H1 (cell line): ENCODE measurements around the gene TBC1D22A. TPM values are rescaled to one million over a fixed set of nuclear protein-coding genes. Genes with fewer than 3 reads are reported as not detected.

Experiments used
- CTCF ChIA-PET: fragments of 300-600 bp; sonication (Branson Sonifier 250); formaldehyde crosslinking; loops from one replicate; lab custom pipeline; 2021; ENCODE audit not compliant: partially characterized antibody; lab: Charles Lee
- POLR2A ChIA-PET: fragments of 300-600 bp; sonication (Branson Sonifier 250); formaldehyde crosslinking; loops from one replicate; lab custom pipeline; 2021; ENCODE audit warnings: inconsistent platforms; ENCODE audit not compliant: partially characterized antibody; lab: Charles Lee
- DNase-seq, 2 experiments: peaks; one replicate each; pipeline versions ENCODE4 v3.0.0 to v3.0.0-alpha.2; 2010 to 2022; ENCODE audit warnings: low spot score in 2 of 2, low read depth in 1 of 2, mixed read lengths in 1 of 2
- FAIRE-seq: peaks from 2 replicates; lab custom pipeline; 2011; peaks lifted over from hg19 to GRCh38; lab: Jason Lieb, UNC
- H2AFZ ChIP-seq: 2 replicates; pipeline ENCODE4 v1.8.1; 2012; ENCODE audit warnings: low read length, inconsistent platforms
- H2AK5ac ChIP-seq: 2 replicates; pipeline ENCODE4 v1.6.1; 2013; ENCODE audit warnings: low read depth, low read length
- H2BK120ac ChIP-seq: replicated peaks from 2 replicates; pipeline ENCODE3; 2013; ENCODE audit warnings: low read depth, low read length, inconsistent platforms
- H2BK12ac ChIP-seq: 2 replicates; pipeline ENCODE4 v1.6.1; 2013; ENCODE audit warnings: low read depth, low read length
- H2BK15ac ChIP-seq: 2 replicates; pipeline ENCODE4 v1.6.1; 2013; ENCODE audit warnings: low read length
- H2BK20ac ChIP-seq: 2 replicates; pipeline ENCODE4 v1.6.1; 2013; ENCODE audit warnings: low read length
- H2BK5ac ChIP-seq: 2 replicates; pipeline ENCODE4 v1.6.1; 2013; ENCODE audit warnings: low read depth, low read length
- H3K14ac ChIP-seq: 2 replicates; pipeline ENCODE4 v1.6.1; 2013; ENCODE audit warnings: inconsistent platforms; ENCODE audit not compliant: insufficient read length
- H3K18ac ChIP-seq: 2 replicates; pipeline ENCODE4 v1.6.1; 2013; ENCODE audit warnings: low read length; ENCODE audit errors: extremely low read depth
- H3K23ac ChIP-seq: 2 replicates; pipeline ENCODE4 v1.6.1; 2013; ENCODE audit warnings: inconsistent platforms; ENCODE audit not compliant: insufficient read length
- H3K23me2 ChIP-seq: 2 replicates; pipeline ENCODE4 v1.6.1; 2013; ENCODE audit warnings: low read depth, low read length
- H3K27ac ChIP-seq: 2 replicates; pipeline ENCODE4 v1.6.1; 2011; ENCODE audit warnings: low read depth, low read length, inconsistent platforms
- H3K27me3 ChIP-seq, 4 experiments: replicated peaks in 1 of 4; 1 replicate in 1 of 4; 2 replicates in 3 of 4; pipeline versions ENCODE4 v1.6.1 to v1.8.1; 2011 to 2013; ENCODE audit warnings: low read length in 3 of 4, mild to moderate bottlenecking in 3 of 4, inconsistent platforms in 2 of 4, mixed read lengths in 2 of 4, moderate library complexity in 1 of 4; ENCODE audit not compliant: control insufficient read depth in 3 of 4, insufficient read depth in 3 of 4; ENCODE audit errors: extremely low read depth in 1 of 4
- H3K36me3 ChIP-seq, 4 experiments: 2 replicates each; pipeline versions ENCODE4 v1.6.1 to v1.8.1; 2011 to 2013; ENCODE audit warnings: mild to moderate bottlenecking in 4 of 4, low read length in 3 of 4, moderate library complexity in 2 of 4, control low read depth in 1 of 4, inconsistent platforms in 1 of 4; ENCODE audit not compliant: insufficient read depth in 4 of 4, control insufficient read depth in 2 of 4
- H3K4ac ChIP-seq: replicated peaks from 2 replicates; pipeline ENCODE3; 2013; ENCODE audit warnings: low read length, low read depth, mixed read lengths, inconsistent platforms; ENCODE audit not compliant: insufficient read length
- H3K4me1 ChIP-seq, 4 experiments: replicated peaks in 1 of 4; 1 replicate in 1 of 4; 2 replicates in 3 of 4; pipeline versions ENCODE4 v1.6.1 to v1.8.1; 2011 to 2013; ENCODE audit warnings: low read length in 3 of 4, inconsistent platforms in 2 of 4, mixed read lengths in 1 of 4; ENCODE audit not compliant: insufficient read depth in 4 of 4, control insufficient read depth in 3 of 4
- H3K4me2 ChIP-seq, 2 experiments: 2 replicates each; pipeline versions ENCODE4 v1.6.1 to v1.8.1; 2011 to 2013; ENCODE audit warnings: low read depth in 2 of 2, low read length in 2 of 2, control low read depth in 1 of 2, inconsistent platforms in 1 of 2, mild to moderate bottlenecking in 1 of 2; ENCODE audit not compliant: insufficient read depth in 1 of 2
- H3K4me3 ChIP-seq, 4 experiments: fragments of 200-600, 300-600 bp in 1 of 4; sonication (generic), shearing (Covaris generic), sonication (Bioruptor Twin) in 1 of 4; 2 replicates each; pipeline versions ENCODE4 v1.5.1 to v1.8.1; 2011 to 2016; ENCODE audit warnings: low read length in 4 of 4, low read depth in 3 of 4, control low read depth in 2 of 4, inconsistent platforms in 2 of 4, mild to moderate bottlenecking in 2 of 4, mixed read lengths in 1 of 4, moderate library complexity in 1 of 4; ENCODE audit not compliant: insufficient read depth in 2 of 4; ENCODE audit errors: extremely low read depth in 1 of 4
- H3K56ac ChIP-seq: replicated peaks from 2 replicates; pipeline ENCODE3; 2013; ENCODE audit warnings: low read depth, mild to moderate bottlenecking, mixed read lengths, low read length, inconsistent platforms; ENCODE audit not compliant: insufficient read length
- H3K79me1 ChIP-seq: 2 replicates; pipeline ENCODE4 v1.6.1; 2013; ENCODE audit warnings: low read depth, low read length, control low read depth
- H3K79me2 ChIP-seq, 2 experiments: 2 replicates each; pipeline versions ENCODE4 v1.6.1 to v1.8.1; 2012 to 2013; ENCODE audit warnings: low read length in 2 of 2, mild to moderate bottlenecking in 2 of 2, inconsistent platforms in 1 of 2; ENCODE audit not compliant: insufficient read depth in 2 of 2, control insufficient read depth in 1 of 2
- H3K9ac ChIP-seq, 4 experiments: replicated peaks in 1 of 4; 1 replicate in 1 of 4; 2 replicates in 3 of 4; pipeline versions ENCODE4 v1.6.1 to v1.8.1; 2011 to 2013; ENCODE audit warnings: low read depth in 3 of 4, low read length in 3 of 4, control low read depth in 2 of 4, mild to moderate bottlenecking in 2 of 4, moderate library complexity in 2 of 4, inconsistent platforms in 1 of 4; ENCODE audit errors: extremely low read depth in 1 of 4
- H3K9me3 ChIP-seq, 2 experiments: 2 replicates each; pipeline versions ENCODE4 v1.6.1 to v1.8.1; 2012 to 2013; ENCODE audit warnings: mild to moderate bottlenecking in 2 of 2, moderate library complexity in 2 of 2, control low read depth in 1 of 2, inconsistent platforms in 1 of 2, low read depth in 1 of 2, low read length in 1 of 2, mixed read lengths in 1 of 2; ENCODE audit not compliant: insufficient read depth in 2 of 2
- H4K20me1 ChIP-seq, 2 experiments: replicated peaks in 1 of 2; 2 replicates each; pipeline versions ENCODE3 to v1.8.1; 2011 to 2013; ENCODE audit warnings: inconsistent platforms in 2 of 2, low read length in 2 of 2, mild to moderate bottlenecking in 1 of 2; ENCODE audit not compliant: insufficient read depth in 2 of 2, control insufficient read depth in 1 of 2
- H4K5ac ChIP-seq: 2 replicates; pipeline ENCODE4 v1.6.1; 2013; ENCODE audit warnings: low read length, low read depth, mixed read lengths, inconsistent platforms; ENCODE audit not compliant: insufficient read length
- H4K8ac ChIP-seq: 2 replicates; pipeline ENCODE4 v1.8.0; 2013; ENCODE audit warnings: mild to moderate bottlenecking, moderate library complexity, low read length, inconsistent platforms; ENCODE audit not compliant: insufficient read depth; ENCODE audit errors: extremely low read depth
- H4K91ac ChIP-seq: replicated peaks from 2 replicates; pipeline ENCODE3; 2013; ENCODE audit warnings: low read length, mixed read lengths, inconsistent platforms; ENCODE audit not compliant: insufficient read length
- BACH1 ChIP-seq: IDR thresholded peaks from 2 replicates; pipeline ENCODE4 v1.6.1; 2012; ENCODE audit warnings: low read length, improper control_type of control experiment
- BCL11A ChIP-seq, 2 experiments: IDR thresholded peaks; one replicate each; pipeline ENCODE4 v1.6.1; 2011; ENCODE audit warnings: low read depth in 2 of 2, low read length in 2 of 2, mild to moderate bottlenecking in 2 of 2
- CREB1 ChIP-seq: IDR thresholded peaks from 2 replicates; pipeline ENCODE4 v1.6.1; 2012; ENCODE audit warnings: inconsistent platforms
- GABPA ChIP-seq: IDR thresholded peaks from 2 replicates; pipeline ENCODE4 v1.6.1; 2011; ENCODE audit warnings: mild to moderate bottlenecking, low read length, moderate library complexity, borderline replicate concordance; ENCODE audit not compliant: insufficient read depth
- HDAC2 ChIP-seq, 2 experiments: fragments of 300-600 bp in 1 of 2; sonication (generic) in 1 of 2; IDR thresholded peaks; 2 replicates each; pipeline ENCODE4 v1.6.1; 2011 to 2012; ENCODE audit warnings: low read depth in 2 of 2, low read length in 2 of 2, mild to moderate bottlenecking in 2 of 2, moderate library complexity in 2 of 2, borderline replicate concordance in 1 of 2, inconsistent platforms in 1 of 2
- NRF1 ChIP-seq: IDR thresholded peaks from 2 replicates; pipeline ENCODE4 v1.6.1; 2011; ENCODE audit warnings: mild to moderate bottlenecking, low read depth, low read length, improper control_type of control experiment
- RFX5 ChIP-seq: IDR thresholded peaks from 2 replicates; pipeline ENCODE4 v1.6.1; 2011; ENCODE audit warnings: low read depth, low read length, improper control_type of control experiment, borderline replicate concordance
- SIX5 ChIP-seq: IDR thresholded peaks from 2 replicates; pipeline ENCODE4 v1.6.1; 2011; ENCODE audit warnings: mild to moderate bottlenecking, low read depth, low read length
- TCF12 ChIP-seq: IDR thresholded peaks from 2 replicates; pipeline ENCODE4 v1.6.1; 2011; ENCODE audit warnings: low read depth, mild to moderate bottlenecking, low read length
- TEAD4 ChIP-seq: IDR thresholded peaks from 2 replicates; pipeline ENCODE4 v1.6.1; 2012; ENCODE audit warnings: low read depth, low read length, inconsistent platforms, mixed read lengths
- WGBS, 2 experiments: shearing (Covaris generic) in 1 of 2; methylation state at CpG; one replicate each; pipeline versions ENCODE4 v1.1.6 to v1.1.7; 2013 to 2015; ENCODE audit warnings: low lambda C conversion rate in 2 of 2, mixed read lengths in 2 of 2, inconsistent platforms in 1 of 2, low coverage in 1 of 2, missing lambda C conversion rate in 1 of 2; ENCODE audit not compliant: insufficient replicate concordance in 2 of 2, insufficient coverage in 1 of 2, insufficient read length in 1 of 2; ENCODE audit errors: extremely low coverage in 1 of 2, missing lambda C conversion rate in 1 of 2; 5-methylcytosine and 5-hydroxymethylcytosine counted together
- polyA plus RNA-seq, 7 experiments: library from polyadenylated mRNA; depleted of rRNA in 3 of 7; stranded (reverse) in 5 of 7; unstranded in 2 of 7; fragments of >200 nt in 5 of 7; fragments of 200-250 nt in 2 of 7; gene quantifications; 1 replicate in 5 of 7; 2 replicates in 1 of 7; 4 replicates in 1 of 7; pipeline versions ENCODE4 v1.2.1 to v1.2.3, GENCODE V29; 2011 to 2013; ENCODE audit warnings: missing spikeins in 2 of 7, mixed read lengths in 2 of 7
- total RNA-seq: library from RNA; stranded (reverse); fragmentation: NEBNext Ultra II Directional; extraction: Animal tissue kit (Norgen Biotek cat#: 25700); gene quantifications from 2 replicates; pipeline ENCODE4 v1.2.1, GENCODE V29; 2021
- TF ChIP-seq, protein P1 (sequence below): IDR thresholded peaks from 2 replicates; pipeline ENCODE4 v1.6.1; 2011; ENCODE audit warnings: low read length, improper control_type of control experiment

The TBC1D22A gene
- total and polyA plus RNA-seq, 2 of the 8 experiments (the other 6 are each of a cell fraction or from before 2014, with no cell fraction given) = 11.9 to 18.4 TPM

DNA sequence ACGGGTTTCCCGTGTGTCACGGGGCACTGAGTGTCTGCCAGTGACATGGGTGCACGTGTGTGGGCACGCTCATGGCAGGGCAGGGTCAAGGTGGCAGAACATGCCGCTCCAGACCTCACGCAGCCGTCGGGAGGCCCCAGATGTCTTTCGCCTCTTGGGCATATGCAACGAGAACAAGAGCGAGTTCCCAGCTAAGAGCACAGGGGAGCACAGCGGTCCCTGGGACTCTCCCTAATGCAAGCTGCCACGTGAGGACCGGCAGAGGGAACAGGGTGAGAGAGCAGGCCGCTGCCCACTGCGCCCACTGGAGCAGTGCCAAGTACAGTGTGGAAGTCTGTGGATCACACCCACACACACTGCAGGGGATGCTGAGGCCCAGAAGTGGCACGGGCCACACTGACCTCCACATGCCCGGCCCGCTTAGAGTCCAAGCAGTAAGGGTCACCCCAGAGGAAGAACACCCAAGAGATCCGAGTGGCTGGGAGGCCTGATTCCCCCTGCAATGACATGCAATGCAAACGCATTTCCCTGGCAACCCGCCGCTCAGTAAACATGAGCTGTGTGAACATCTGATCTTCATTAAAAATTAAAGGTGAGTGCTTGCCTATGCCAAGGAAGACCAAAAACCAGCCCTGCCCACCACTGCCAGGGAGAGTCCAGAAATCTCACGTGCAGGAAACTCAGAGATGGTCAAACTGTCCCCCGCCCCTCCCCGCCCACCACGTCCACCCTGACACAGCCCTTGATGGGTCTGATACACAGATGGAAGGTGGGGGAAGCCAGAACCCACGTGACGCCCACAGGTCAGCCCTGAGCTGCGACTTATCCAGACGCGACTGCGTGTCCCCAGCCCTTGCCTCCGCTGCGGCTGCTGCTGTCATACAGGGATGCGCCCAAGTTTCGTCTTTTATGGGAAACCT lies 36.1 kb upstream of the TBC1D22A start:
- no peaks in the 10 kb centered on the region for H3K36me3 ChIP-seq
- no peak for FAIRE-seq
- WGBS, 2 experiments = 88% methylated on average over 37 of the region's 38 CpGs; no CpG with 5 or more reads in 1 of the 2 experiments
- TF ChIP-seq TCF12 (no peak), GABPA (no peak), RFX5 (no peak), BACH1 (no peak), CREB1 (no peak), NRF1 (no peak), SIX5 (no peak), HDAC2 (IDR thresholded peaks at IDR 0.05; ENCODE audit: borderline replicate concordance in 1 of 2, low read depth in 2 of 2, low read length in 2 of 2) (no peak), TEAD4 (no peak), BCL11A (IDR thresholded peaks at IDR 0.05; ENCODE audit: low read depth in 2 of 2, low read length in 2 of 2) (no peak)
- TF ChIP-seq, protein P1, sequence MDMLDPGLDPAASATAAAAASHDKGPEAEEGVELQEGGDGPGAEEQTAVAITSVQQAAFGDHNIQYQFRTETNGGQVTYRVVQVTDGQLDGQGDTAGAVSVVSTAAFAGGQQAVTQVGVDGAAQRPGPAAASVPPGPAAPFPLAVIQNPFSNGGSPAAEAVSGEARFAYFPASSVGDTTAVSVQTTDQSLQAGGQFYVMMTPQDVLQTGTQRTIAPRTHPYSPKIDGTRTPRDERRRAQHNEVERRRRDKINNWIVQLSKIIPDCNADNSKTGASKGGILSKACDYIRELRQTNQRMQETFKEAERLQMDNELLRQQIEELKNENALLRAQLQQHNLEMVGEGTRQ = no peak

More for the DNA sequence above, 36.1 kb upstream of the TBC1D22A start:
- Histone ChIP-seq H3K23ac (no peak overlapping the region), H2AK5ac (no peak overlapping the region), H3K4me3 (no peak overlapping the region), H3K27ac (no peak overlapping the region), H3K23me2 (0 out of 2 replicates have a peak, but pooled peaks cover 1% of the 10 kb centered on the region), H2BK120ac (no peak overlapping the region), H2AFZ (no peak overlapping the region), H3K18ac (no peak overlapping the region), H4K5ac (no peak overlapping the region), H4K8ac (no peak overlapping the region), H2BK15ac (no peak overlapping the region), H3K9me3 (no peaks in the 10 kb centered on the region), H3K79me1 (peaks cover 18% of the 10 kb centered on the region), H2BK12ac (no peak overlapping the region), H2BK5ac (no peak overlapping the region), H3K14ac (no peak overlapping the region), H3K4ac (no peak overlapping the region), H4K91ac (no peak overlapping the region), H4K20me1 (peaks cover 0 to 32% of the 10 kb centered on the region in 2 experiments), H3K79me2 (peaks cover 0 to 20% of the 10 kb centered on the region in 2 experiments; a peak in 3 of 4 replicates), H3K27me3 (no peaks in the 10 kb centered on the region), H3K4me2 (no peak overlapping the region), H3K9ac (no peak overlapping the region), H3K4me1 (peaks cover 0 to 4% (median 3%) of the 10 kb centered on the region in 4 experiments; a peak in 6 of 7 replicates), H3K56ac (no peak overlapping the region), H2BK20ac (no peak overlapping the region)
- POLR2A ChIA-PET = interaction anchor here (1.6 kb wide), 1 partner anchor 36 kb away, joined by 5 read pairs; the partner anchor contains the start of gene TBC1D22A
- no peak for DNase-seq
- CTCF ChIA-PET = interaction anchor here (1.4 to 2.3 kb wide), 2 partner anchors 77 to 163 kb away, joined by 6 to 7 read pairs; no protein-coding TSS in a partner anchor
